BLaER1 treated with 17β-estradiol and CSF1 and Interleukin-3, amounts not matched to agents 10 nM and 100 nM (cell line): ENCODE results near the gene RAD23B.
A peak's percentile ranks its signal among the peaks of the same experiment; 100 is the strongest.

ENCODE experiments used
- H3K27ac ChIP-seq, 11 experiments: shearing (Covaris generic); formaldehyde crosslinking; 2 replicates each; pipeline ENCODE4 v1.8.1; 2022
- H3K27me3 ChIP-seq, 11 experiments: shearing (Covaris generic); formaldehyde crosslinking; 2 replicates each; pipeline ENCODE4 v1.8.1; 2022
- H3K36me3 ChIP-seq, 11 experiments: shearing (Covaris generic); formaldehyde crosslinking; 2 replicates each; pipeline ENCODE4 v1.8.1; 2022
- H3K4me1 ChIP-seq, 10 experiments: shearing (Covaris generic); formaldehyde crosslinking; 2 replicates each; pipeline ENCODE4 v1.8.1; 2022
- H3K4me2 ChIP-seq, 11 experiments: shearing (Covaris generic); formaldehyde crosslinking; 2 replicates each; pipeline ENCODE4 v1.8.1; 2022
- H3K4me3 ChIP-seq, 10 experiments: shearing (Covaris generic); formaldehyde crosslinking; 2 replicates each; pipeline ENCODE4 v1.8.1; 2022
- H3K9ac ChIP-seq, 11 experiments: shearing (Covaris generic); formaldehyde crosslinking; 2 replicates each; pipeline ENCODE4 v1.8.1; 2022
- H3K9me3 ChIP-seq, 11 experiments: shearing (Covaris generic); formaldehyde crosslinking; replicated peaks in 1 of 11; 2 replicates each; pipeline ENCODE4 v1.8.1; 2022
- H4K20me1 ChIP-seq, 11 experiments: shearing (Covaris generic); formaldehyde crosslinking; 2 replicates each; pipeline ENCODE4 v1.8.1; 2022
- Cebpa-rat ChIP-seq, 11 experiments: shearing (Covaris generic); IDR thresholded peaks; 2 replicates each; pipeline ENCODE4 v1.8.1; 2022

RAD23B gene

GRCh38 chr9:107266624-107267368, 16.3 kb upstream of the RAD23B start:
- Histone ChIP-seq H3K27me3 (no peaks in the 10 kb centered on the region), H3K36me3 (no peaks in the 10 kb centered on the region), H3K4me2 (no peak overlapping the region), H3K9me3 (peaks cover 5 to 16% (median 8%) of the 10 kb centered on the region in 11 experiments; a peak in 17 of 22 replicates), H3K27ac (no peak overlapping the region), H3K4me3 (no peak overlapping the region), H3K9ac (no peak overlapping the region), H4K20me1 (no peaks in the 10 kb centered on the region), H3K4me1 (no peaks in the 10 kb centered on the region)
- no peak for TF ChIP-seq Cebpa-rat (IDR thresholded peaks at IDR 0.05)

GRCh38 chr9:107268560-107268959, 14.5 kb upstream of the RAD23B start:
- Histone ChIP-seq H3K4me3 (no peak overlapping the region), H3K27ac (no peak overlapping the region), H3K36me3 (no peaks in the 10 kb centered on the region), H3K4me2 (no peak overlapping the region), H3K27me3 (no peaks in the 10 kb centered on the region), H3K9me3 (peaks cover 5 to 16% (median 8%) of the 10 kb centered on the region in 11 experiments; a peak in 17 of 22 replicates), H3K4me1 (no peaks in the 10 kb centered on the region), H3K9ac (no peak overlapping the region), H4K20me1 (no peaks in the 10 kb centered on the region)
- no peak for TF ChIP-seq Cebpa-rat (IDR thresholded peaks at IDR 0.05)

- Histone ChIP-seq H4K20me1 (no peaks in the 10 kb centered on the region), H3K9me3 (peaks cover 5 to 16% (median 8%) of the 10 kb centered on the region in 11 experiments; a peak in 17 of 22 replicates), H3K4me3 (no peak overlapping the region), H3K27me3 (no peaks in the 10 kb centered on the region), H3K4me1 (no peaks in the 10 kb centered on the region), H3K9ac (no peak overlapping the region), H3K36me3 (no peaks in the 10 kb centered on the region), H3K27ac (no peak overlapping the region), H3K4me2 (no peak overlapping the region)
- TF ChIP-seq Cebpa-rat (IDR thresholded peaks at IDR 0.05), result no peak
These were observed 13.8 kb upstream of the RAD23B start for GRCh38 chr9:107269254-107269653.

- Histone ChIP-seq H3K4me2 (no peak overlapping the region), H3K36me3 (no peaks in the 10 kb centered on the region), H3K4me1 (peaks cover 0 to 3% (median 0%) of the 10 kb centered on the region in 10 experiments; a peak in 3 of 20 replicates), H4K20me1 (no peaks in the 10 kb centered on the region), H3K9ac (no peak overlapping the region), H3K9me3 (peaks cover 5 to 12% (median 8%) of the 10 kb centered on the region in 11 experiments; a peak in 17 of 22 replicates), H3K27me3 (no peaks in the 10 kb centered on the region), H3K27ac (no peak overlapping the region), H3K4me3 (no peak overlapping the region)
- TF ChIP-seq Cebpa-rat (IDR thresholded peaks at IDR 0.05), result no peak
These were observed 13.4 kb upstream of the RAD23B start for GRCh38 chr9:107269681-107270080.

- Histone ChIP-seq H4K20me1 (no peaks in the 10 kb centered on the region), H3K4me1 (peaks cover 0 to 7% (median 2%) of the 10 kb centered on the region in 10 experiments; a peak in 8 of 20 replicates), H3K27ac (no peak overlapping the region), H3K27me3 (no peaks in the 10 kb centered on the region), H3K4me3 (no peak overlapping the region), H3K36me3 (no peaks in the 10 kb centered on the region), H3K9ac (no peak overlapping the region), H3K9me3 (peaks cover 5 to 8% (median 7%) of the 10 kb centered on the region in 11 experiments; a peak in 16 of 22 replicates), H3K4me2 (no peak overlapping the region)
- TF ChIP-seq Cebpa-rat (IDR thresholded peaks at IDR 0.05), result no peak
These were observed 13.0 kb upstream of the RAD23B start for GRCh38 chr9:107270082-107270481.

GRCh38 chr9:107270580-107270979, 12.5 kb upstream of the RAD23B start:
- Histone ChIP-seq H3K9me3 (peaks cover under 1 to 4% (median 2%) of the 10 kb centered on the region in 11 experiments; a peak in 11 of 22 replicates), H3K27ac (no peak overlapping the region), H3K36me3 (no peaks in the 10 kb centered on the region), H3K4me1 (peaks cover 0 to 10% (median 4%) of the 10 kb centered on the region in 10 experiments; a peak in 8 of 20 replicates), H4K20me1 (no peaks in the 10 kb centered on the region), H3K4me3 (no peak overlapping the region), H3K9ac (no peak overlapping the region), H3K27me3 (no peaks in the 10 kb centered on the region), H3K4me2 (no peak overlapping the region)
- no peak for TF ChIP-seq Cebpa-rat (IDR thresholded peaks at IDR 0.05)

- Histone ChIP-seq H3K4me2 (no peak overlapping the region), H3K27ac (no peak overlapping the region), H3K27me3 (no peaks in the 10 kb centered on the region), H3K4me3 (no peak overlapping the region), H3K4me1 (peaks cover 0 to 11% (median 4%) of the 10 kb centered on the region in 10 experiments; a peak in 8 of 20 replicates), H3K9ac (no peak overlapping the region), H3K36me3 (no peaks in the 10 kb centered on the region), H4K20me1 (no peaks in the 10 kb centered on the region), H3K9me3 (no peaks in the 10 kb centered on the region)
- no peak for TF ChIP-seq Cebpa-rat (IDR thresholded peaks at IDR 0.05)
These were observed 9.4 kb upstream of the RAD23B start for GRCh38 chr9:107273634-107274033.

GRCh38 chr9:107274096-107274495, 9.0 kb upstream of the RAD23B start:
- no peaks in the 10 kb centered on the region for H3K27me3 ChIP-seq
- H3K36me3 ChIP-seq, result no peaks in the 10 kb centered on the region
- TF ChIP-seq Cebpa-rat (IDR thresholded peaks at IDR 0.05), result no peak
- peaks cover 0 to 11% (median 4%) of the 10 kb centered on the region in 10 experiments; a peak in 8 of 20 replicates for H3K4me1 ChIP-seq
- no peak overlapping the region for H3K27ac ChIP-seq
- H4K20me1 ChIP-seq, result no peaks in the 10 kb centered on the region
- H3K4me3 ChIP-seq, result no peak overlapping the region
- H3K4me2 ChIP-seq, result no peak overlapping the region; a peak in 1 of 22 replicates
- H3K9me3 ChIP-seq, result no peaks in the 10 kb centered on the region
- H3K9ac ChIP-seq, result no peak overlapping the region

- no peaks in the 10 kb centered on the region for H4K20me1 ChIP-seq
- H3K27ac ChIP-seq, result peak overlapping the region in 1 of 11 experiments; percentile 21; a peak in 1 of 22 replicates
- peak in 2 of 11 experiments; percentile 12 to 18; a peak in 1 of 22 replicates for TF ChIP-seq Cebpa-rat (IDR thresholded peaks at IDR 0.05)
- H3K9me3 ChIP-seq, result no peaks in the 10 kb centered on the region
- H3K4me2 ChIP-seq, result peak overlapping the region in 7 of 11 experiments; percentile 0 to 29 (median 7); a peak in 4 of 22 replicates
- H3K27me3 ChIP-seq, result no peaks in the 10 kb centered on the region
- H3K9ac ChIP-seq, result no peak overlapping the region
- no peaks in the 10 kb centered on the region for H3K36me3 ChIP-seq
- H3K4me3 ChIP-seq, result no peak overlapping the region
- H3K4me1 ChIP-seq, result peaks cover 0 to 11% (median 4%) of the 10 kb centered on the region in 10 experiments; a peak in 8 of 20 replicates
These were observed 8.1 kb upstream of the RAD23B start for GRCh38 chr9:107274953-107275422.
